Esophagus muscularis mucosa (tissue), 4 donors: ENCODE measurements around the gene RANBP17. TPM values are rescaled to one million over a fixed set of nuclear protein-coding genes. Genes with fewer than 3 reads are reported as not detected.

Experiments
- DNase-seq: peaks from one replicate; pipeline ENCODE4 v3.0.0-alpha.2; 2017; ENCODE audit errors: extremely low spot score
- H3K27ac ChIP-seq, 4 donors: fragments of 200-600 bp; sonication (generic); replicated peaks in 1 of 4; 1 replicate in 3 of 4; 2 replicates in 1 of 4; pipeline ENCODE4 v1.5.1; 2016 to 2019; ENCODE audit warnings: mild to moderate bottlenecking in 1 of 4
- H3K27me3 ChIP-seq, 4 donors: fragments of 200-600 bp; sonication (generic); one replicate each; pipeline versions ENCODE4 v1.5.1 to v1.6.0; 2016 to 2019
- H3K36me3 ChIP-seq, 4 donors: fragments of 200-600 bp; sonication (generic); one replicate each; pipeline ENCODE4 v1.5.1; 2016 to 2019
- H3K4me1 ChIP-seq, 4 donors: fragments of 200-600 bp; sonication (generic); one replicate each; pipeline ENCODE4 v1.5.1; 2016 to 2019
- H3K4me3 ChIP-seq, 4 donors: fragments of 200-600 bp; sonication (generic); 1 replicate in 2 of 4; 2 replicates in 2 of 4; pipeline ENCODE4 v1.5.1; 2016 to 2019; ENCODE audit warnings: mild to moderate bottlenecking in 4 of 4, moderate library complexity in 1 of 4
- H3K9me3 ChIP-seq, 4 donors: fragments of 200-600 bp; sonication (generic); 1 replicate in 3 of 4; 2 replicates in 1 of 4; pipeline ENCODE4 v1.5.1; 2016 to 2019
- CTCF ChIP-seq, 3 experiments: fragments of 200-600 bp in 2 of 3; fragments of 450-650 bp in 1 of 3; sonication (generic) in 2 of 3; IDR thresholded peaks; one replicate each; pipeline ENCODE4 v1.5.1; 2017 to 2019; ENCODE audit warnings: antibody characterized with exemption in 3 of 3, mild to moderate bottlenecking in 2 of 3, moderate library complexity in 1 of 3
- EP300 ChIP-seq: sonication (generic); formaldehyde crosslinking; IDR thresholded peaks from one replicate; pipeline ENCODE4 v1.6.1; 2017; ENCODE audit warnings: antibody characterized with exemption
- POLR2A ChIP-seq: fragments of 450-650 bp; IDR thresholded peaks from one replicate; pipeline ENCODE4 v1.6.1; 2017; ENCODE audit warnings: antibody characterized with exemption, moderate library complexity, mild to moderate bottlenecking, low read depth
- POLR2AphosphoS5 ChIP-seq, 2 donors: sonication (generic); formaldehyde crosslinking; IDR thresholded peaks; one replicate each; pipeline ENCODE4 v1.6.1; 2017; ENCODE audit warnings: antibody characterized with exemption in 2 of 2
- WGBS: methylation state at CpG from one replicate; pipeline ENCODE4 v1.1.5; 2018; 5-methylcytosine and 5-hydroxymethylcytosine counted together
- intact Hi-C: fragments of 100-400 bp; cut with DNase I; formaldehyde crosslinking; loops from one replicate; pipeline ENCODE4 v1.15.1; 2023
- total RNA-seq, 4 donors: library from RNA; depleted of rRNA; stranded (reverse); fragments of >200 nt; gene quantifications; one replicate each; pipeline versions ENCODE4 v1.1.0 to v1.2.1, GENCODE V29; 2016

Gene RANBP17
- total RNA-seq, 4 donors from 2014 or later = 16.4 to 28.2 (median 17.7) TPM

DNA sequence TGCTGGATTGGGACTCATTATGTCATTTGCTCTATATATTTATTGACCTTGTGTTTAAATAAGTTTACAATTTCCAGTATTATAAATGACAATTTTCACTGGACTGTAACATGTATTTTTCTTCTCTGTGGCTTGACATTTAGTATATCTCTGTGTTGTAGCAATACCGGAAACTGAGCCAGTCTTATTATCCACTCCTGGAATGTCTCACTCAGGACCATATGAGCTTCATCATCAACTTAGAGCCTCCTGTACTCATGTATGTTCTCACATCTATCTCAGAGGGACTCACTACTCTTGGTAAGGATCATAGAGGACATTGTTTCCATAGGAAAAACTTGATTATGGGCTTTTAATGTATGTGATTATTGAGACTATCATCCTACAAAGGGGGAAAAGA, 380.7 kb downstream of the RANBP17 start:
- TF ChIP-seq POLR2A (no peak), EP300 (no peak), CTCF (IDR thresholded peaks at IDR 0.05) (no peak), POLR2AphosphoS5 (IDR thresholded peaks at IDR 0.05) (no peak)
- Histone ChIP-seq H3K9me3 (no peaks in the 10 kb centered on the region), H3K27me3 (no peaks in the 10 kb centered on the region), H3K4me3 (no peak overlapping the region), H3K36me3 (no peaks in the 10 kb centered on the region), H3K4me1 (peaks cover 0 to 10% (median 0%) of the 10 kb centered on the region in 4 donors), H3K27ac (no peak overlapping the region)
- 41% methylated on average over 1 of the region's 1 CpG for WGBS
- DNase-seq = no peak
- intact Hi-C loops = no loop called here

DNA sequence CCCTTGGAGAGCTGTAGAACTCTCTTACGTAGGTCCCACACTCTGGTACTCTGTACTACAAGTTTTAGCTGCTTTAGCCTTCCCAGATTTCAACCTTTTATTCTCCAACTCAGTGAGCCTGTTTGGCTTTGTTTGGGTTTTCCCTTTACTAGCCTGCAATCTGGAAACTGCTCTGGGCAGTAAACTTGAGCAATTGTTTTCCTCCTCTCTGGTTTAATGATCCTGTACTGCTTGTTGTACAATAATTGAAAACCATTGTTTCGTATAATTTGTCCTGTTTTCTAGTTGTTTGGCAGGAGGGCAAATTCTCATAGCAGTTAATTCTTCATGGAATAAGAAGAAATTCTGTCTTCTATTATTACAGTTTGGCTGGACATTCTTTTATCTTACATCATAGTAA, 384.4 kb downstream of the RANBP17 start:
- WGBS = 92% methylated on average over 2 of the region's 2 CpGs
- Histone ChIP-seq H3K4me1 (peaks cover 0 to 10% (median 0%) of the 10 kb centered on the region in 4 donors), H3K27me3 (no peaks in the 10 kb centered on the region), H3K36me3 (peaks cover 0 to 3% (median 0%) of the 10 kb centered on the region in 4 donors), H3K27ac (no peak overlapping the region), H3K4me3 (no peak overlapping the region), H3K9me3 (peaks cover 0 to 11% (median 0%) of the 10 kb centered on the region in 4 donors)
- no peak for DNase-seq
- intact Hi-C loops = no loop called here
- TF ChIP-seq POLR2A (no peak), EP300 (no peak)

DNA sequence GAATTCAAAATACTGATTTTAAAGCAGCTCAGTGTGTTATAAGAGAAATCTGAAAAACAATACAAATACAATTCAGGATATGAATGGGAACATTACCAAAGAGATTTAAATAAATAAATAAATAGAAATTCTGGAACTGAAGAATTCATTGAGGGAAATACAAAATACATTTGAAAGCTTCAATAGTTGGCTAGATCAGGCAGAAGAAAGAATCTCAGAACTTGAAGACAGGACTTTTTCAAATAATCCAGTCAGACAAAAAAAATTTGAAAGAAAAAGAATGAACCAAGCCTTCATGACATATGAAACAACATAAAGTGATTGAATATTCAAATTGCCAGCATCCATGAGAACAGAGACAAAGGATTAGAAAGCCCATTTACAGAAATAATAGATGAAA, 387.6 kb downstream of the RANBP17 start:
- peaks cover 0 to 3% (median 0%) of the 10 kb centered on the region in 4 donors for H3K36me3 ChIP-seq
- no peak for DNase-seq
- TF ChIP-seq POLR2AphosphoS5 (IDR thresholded peaks at IDR 0.05) = no peak
- TF ChIP-seq POLR2A = no peak
- no peak for TF ChIP-seq CTCF (IDR thresholded peaks at IDR 0.05)
- TF ChIP-seq EP300 = no peak
- no peaks in the 10 kb centered on the region for H3K4me1 ChIP-seq
- no peak overlapping the region for H3K27ac ChIP-seq
- no peak overlapping the region for H3K4me3 ChIP-seq
- H3K27me3 ChIP-seq = no peaks in the 10 kb centered on the region
- peaks cover 0 to 11% (median 0%) of the 10 kb centered on the region in 4 donors for H3K9me3 ChIP-seq
- intact Hi-C loops = no loop called here

- H3K4me3 ChIP-seq = no peak overlapping the region
- no peak for DNase-seq
- intact Hi-C loops = no loop called here
- H3K27me3 ChIP-seq = no peaks in the 10 kb centered on the region
- no peak overlapping the region for H3K27ac ChIP-seq
- no peak for TF ChIP-seq POLR2A
- no peak for TF ChIP-seq POLR2AphosphoS5 (IDR thresholded peaks at IDR 0.05)
- TF ChIP-seq CTCF (IDR thresholded peaks at IDR 0.05) = no peak
- no peak for TF ChIP-seq EP300
- 93% methylated on average over 1 of the region's 1 CpG for WGBS
- H3K4me1 ChIP-seq = no peaks in the 10 kb centered on the region
- peaks cover 0 to 3% (median 0%) of the 10 kb centered on the region in 4 donors for H3K36me3 ChIP-seq
- peaks cover 0 to 11% (median 0%) of the 10 kb centered on the region in 4 donors for H3K9me3 ChIP-seq
Observed at GRCh38 chr5:171250738-171251137, 388.9 kb downstream of the RANBP17 start.

GRCh38 chr5:171251519-171251918, 389.7 kb downstream of the RANBP17 start:
- H3K36me3 ChIP-seq = peaks cover 0 to 3% (median 0%) of the 10 kb centered on the region in 4 donors
- H3K4me3 ChIP-seq = no peak overlapping the region
- DNase-seq = no peak
- H3K4me1 ChIP-seq = no peaks in the 10 kb centered on the region
- no peak overlapping the region for H3K27ac ChIP-seq
- peaks cover 0 to 11% (median 0%) of the 10 kb centered on the region in 4 donors for H3K9me3 ChIP-seq
- 92% methylated on average over 20 of the region's 21 CpGs for WGBS
- no peak for TF ChIP-seq CTCF (IDR thresholded peaks at IDR 0.05)
- TF ChIP-seq POLR2A = no peak
- no peak for TF ChIP-seq EP300
- TF ChIP-seq POLR2AphosphoS5 (IDR thresholded peaks at IDR 0.05) = no peak
- no peaks in the 10 kb centered on the region for H3K27me3 ChIP-seq
- intact Hi-C loops = no loop called here
